GM19452 (cell line): ENCODE results near the gene MAL.

Experiments
- ATAC-seq: cut with Tn5 transposase; IDR thresholded peaks from one replicate; pipeline ENCODE4 v1.9.1; 2021; ENCODE audit not compliant: unreplicated experiment

The MAL gene

DNA sequence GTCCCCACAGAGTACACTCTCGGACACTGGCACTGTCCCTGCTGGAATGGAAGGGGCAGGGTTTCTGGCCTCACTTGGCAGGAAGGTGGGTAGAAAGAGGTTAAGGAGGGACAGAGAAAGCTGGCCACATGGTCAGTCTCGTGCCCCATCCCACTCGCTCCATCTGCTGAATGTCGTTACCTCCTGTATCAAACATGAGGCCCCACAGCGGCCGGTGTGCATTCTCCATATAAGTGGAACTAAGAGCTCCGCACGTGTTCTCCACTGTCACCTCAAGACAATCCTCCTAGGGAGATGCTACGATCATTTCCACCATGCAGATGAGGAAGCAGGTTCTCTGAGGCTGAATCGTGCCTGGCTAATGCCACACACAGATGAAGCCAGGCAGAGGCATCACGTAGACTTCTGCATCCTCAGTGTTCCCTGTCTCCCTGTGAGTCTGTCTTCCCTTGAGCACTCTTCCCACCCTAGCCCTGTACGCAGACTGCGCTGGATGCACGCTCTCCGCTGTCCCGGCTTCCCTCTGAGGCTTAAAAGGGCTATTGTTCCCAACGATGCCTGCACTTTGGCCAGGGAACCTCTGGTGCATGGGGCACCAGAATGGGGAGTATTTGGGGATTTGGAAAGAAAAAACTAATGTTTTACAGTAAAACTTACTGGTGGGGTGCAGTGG lies 35.1 kb downstream of the MAL start:
- no peak for ATAC-seq

DNA sequence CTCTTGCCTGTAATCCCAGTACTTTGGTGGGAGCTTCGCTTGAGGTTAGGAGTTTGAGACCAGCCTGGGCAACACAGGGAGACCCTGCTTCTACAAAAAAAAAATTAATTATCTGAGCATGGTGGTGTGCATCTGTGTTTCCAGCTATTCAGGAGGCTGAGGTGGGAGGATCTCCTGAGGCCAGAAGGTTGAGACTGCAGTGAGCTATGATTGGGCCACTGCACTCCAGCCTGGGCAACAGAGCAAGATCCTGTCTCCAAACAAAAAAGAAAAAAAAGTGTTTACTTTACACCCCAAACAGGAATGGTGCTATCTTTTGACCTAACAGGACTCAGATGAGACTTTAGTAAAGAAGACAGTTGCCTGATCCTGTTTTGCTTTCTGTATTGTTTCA lies 35.6 kb downstream of the MAL start:
- no peak for ATAC-seq

GRCh38 chr2:95061601-95062183 lies 36.2 kb downstream of the MAL start:
- ATAC-seq: no peak

- peak; percentile 20 for ATAC-seq
Observed at GRCh38 chr2:95062242-95063085, 37.0 kb downstream of the MAL start.

DNA sequence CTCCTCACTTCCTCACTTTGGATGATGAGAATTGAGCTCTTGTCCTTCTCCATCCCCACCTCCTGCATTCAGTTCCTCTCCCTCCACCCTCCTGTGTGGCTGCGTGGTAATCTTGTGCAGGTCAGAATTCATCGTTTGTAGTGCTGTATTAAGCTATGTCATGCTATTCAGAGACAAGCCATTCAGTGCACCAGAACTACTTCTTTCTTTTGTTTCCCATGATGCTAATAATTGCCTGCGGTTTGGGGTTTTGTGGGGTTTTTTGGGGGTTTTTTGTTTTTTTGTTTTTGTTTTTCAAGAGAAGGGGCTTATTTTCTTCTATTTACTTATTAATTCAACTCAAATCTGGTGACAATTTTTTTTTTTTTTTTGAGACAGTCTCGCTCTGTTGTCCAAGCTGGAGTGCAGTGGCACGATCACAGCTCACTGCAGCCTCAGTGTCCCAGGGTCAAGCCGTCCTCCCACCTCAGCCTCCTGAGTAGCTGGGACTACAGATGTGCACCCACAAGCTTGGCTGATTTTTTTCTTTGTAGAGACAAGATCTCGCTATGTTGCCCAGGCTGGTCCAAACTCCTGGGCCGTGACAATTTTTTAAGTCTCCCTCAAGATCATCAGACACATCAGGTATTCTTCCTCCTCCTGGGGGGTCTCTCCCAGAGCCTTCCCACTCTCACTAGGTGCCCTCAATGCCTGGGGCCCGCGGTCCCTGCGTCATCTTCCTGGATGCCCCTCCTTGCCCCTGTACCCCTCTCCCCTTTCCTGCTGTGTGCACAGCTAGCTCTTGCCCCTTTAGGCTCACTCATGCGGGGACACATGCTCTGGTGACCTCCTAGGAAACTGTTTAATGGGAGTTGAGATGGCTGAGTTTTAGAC lies 37.8 kb downstream of the MAL start:
- ATAC-seq: peak; percentile 67

GRCh38 chr2:95068256-95068655 lies 42.7 kb downstream of the MAL start:
- no peak for ATAC-seq

GRCh38 chr2:95069465-95069864 lies 44.0 kb downstream of the MAL start:
- no peak for ATAC-seq

GRCh38 chr2:95071856-95072255 lies 46.3 kb downstream of the MAL start:
- ATAC-seq: no peak

DNA sequence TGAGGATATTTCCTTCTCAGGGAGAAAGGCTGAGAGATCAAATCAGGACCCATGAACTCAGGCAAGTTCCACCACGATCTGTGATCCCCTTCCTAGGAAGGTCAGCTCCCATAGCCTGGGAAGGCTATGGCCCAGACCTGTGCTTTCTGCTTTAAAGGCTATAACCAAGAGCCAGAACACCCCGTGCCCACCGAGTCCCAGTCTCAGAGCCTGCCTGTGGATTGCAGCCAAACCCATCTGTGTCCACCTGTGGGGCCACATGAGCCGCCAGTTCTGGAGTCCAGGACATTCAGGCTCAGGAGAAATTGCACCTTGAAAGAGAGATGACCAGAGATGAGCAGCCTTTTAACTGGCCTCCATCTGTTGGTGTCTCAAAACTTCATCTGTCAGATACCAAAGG lies 46.9 kb downstream of the MAL start:
- ATAC-seq: no peak

DNA sequence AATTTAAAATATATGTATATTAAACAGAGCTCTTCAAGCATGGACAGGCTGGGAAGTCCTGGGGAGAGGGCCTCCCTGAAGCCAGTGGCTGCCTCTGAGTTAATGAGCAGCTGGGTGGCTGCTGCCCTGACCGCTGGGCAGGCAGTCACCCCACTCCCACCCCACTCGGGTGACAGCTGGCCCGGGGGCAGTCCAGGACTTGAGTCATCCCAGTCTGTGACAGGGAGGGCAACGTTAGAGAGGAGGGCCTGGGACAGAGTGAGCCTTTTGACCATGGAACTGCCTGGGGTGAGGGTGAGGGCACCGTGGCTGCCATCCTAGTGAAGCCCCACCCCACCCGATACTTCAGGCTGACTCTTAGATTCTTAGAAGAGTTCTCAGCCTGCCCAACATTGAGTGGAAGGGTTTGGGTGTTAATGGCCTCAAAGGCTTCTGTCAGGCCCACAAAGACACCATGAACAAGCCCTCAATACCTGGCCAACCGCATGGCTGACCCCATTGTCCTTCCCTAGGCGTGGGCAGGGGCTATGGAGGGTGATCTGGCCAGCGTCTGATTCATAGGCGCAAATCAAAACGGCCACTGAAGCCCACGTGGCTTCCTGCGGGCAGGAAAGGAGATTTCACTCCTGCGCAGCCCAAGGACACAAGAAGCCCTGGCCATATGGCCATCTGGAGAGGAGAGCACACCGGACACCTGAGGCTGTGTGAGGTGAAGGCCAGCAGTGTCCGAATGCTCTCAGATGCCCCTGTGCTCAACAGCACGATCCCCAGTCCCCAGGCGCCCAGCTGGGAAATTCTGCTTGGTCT lies 48.6 kb downstream of the MAL start:
- ATAC-seq: no peak

GRCh38 chr2:95074663-95075439 lies 49.3 kb downstream of the MAL start:
- ATAC-seq: no peak

DNA sequence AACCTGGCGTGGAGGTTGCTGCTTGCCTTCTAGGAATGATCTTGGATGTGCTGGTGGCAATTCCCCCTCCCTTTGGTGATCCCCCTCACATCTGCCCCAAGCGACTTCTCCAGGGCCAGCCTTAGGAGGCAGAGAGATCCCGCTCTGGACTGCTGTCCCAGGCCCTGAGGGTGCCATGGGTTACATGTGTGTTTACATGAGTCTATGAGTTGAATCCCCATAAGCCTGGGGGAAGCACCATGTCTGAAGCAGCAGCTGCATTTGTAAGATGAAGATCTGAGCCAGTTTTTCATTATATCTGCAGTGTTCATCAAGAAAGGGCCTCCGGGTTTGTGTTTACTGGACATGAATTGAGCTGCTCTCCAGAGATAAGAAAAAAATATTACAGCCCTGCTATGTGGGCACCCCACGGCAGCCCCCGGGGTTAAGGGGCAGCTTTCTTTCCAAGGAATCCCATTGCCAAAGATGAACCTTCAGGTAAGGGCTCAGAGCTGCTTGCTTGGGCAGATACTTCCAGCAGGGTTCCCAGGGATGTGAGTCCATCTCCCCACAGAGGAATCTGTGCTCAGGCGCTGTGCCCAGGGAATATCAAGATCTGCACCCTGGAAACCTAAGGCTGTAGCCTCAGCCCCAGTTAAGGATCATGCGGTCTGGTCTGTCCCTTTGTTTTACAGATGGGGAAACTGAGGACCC lies 50.1 kb downstream of the MAL start:
- ATAC-seq: no peak

DNA sequence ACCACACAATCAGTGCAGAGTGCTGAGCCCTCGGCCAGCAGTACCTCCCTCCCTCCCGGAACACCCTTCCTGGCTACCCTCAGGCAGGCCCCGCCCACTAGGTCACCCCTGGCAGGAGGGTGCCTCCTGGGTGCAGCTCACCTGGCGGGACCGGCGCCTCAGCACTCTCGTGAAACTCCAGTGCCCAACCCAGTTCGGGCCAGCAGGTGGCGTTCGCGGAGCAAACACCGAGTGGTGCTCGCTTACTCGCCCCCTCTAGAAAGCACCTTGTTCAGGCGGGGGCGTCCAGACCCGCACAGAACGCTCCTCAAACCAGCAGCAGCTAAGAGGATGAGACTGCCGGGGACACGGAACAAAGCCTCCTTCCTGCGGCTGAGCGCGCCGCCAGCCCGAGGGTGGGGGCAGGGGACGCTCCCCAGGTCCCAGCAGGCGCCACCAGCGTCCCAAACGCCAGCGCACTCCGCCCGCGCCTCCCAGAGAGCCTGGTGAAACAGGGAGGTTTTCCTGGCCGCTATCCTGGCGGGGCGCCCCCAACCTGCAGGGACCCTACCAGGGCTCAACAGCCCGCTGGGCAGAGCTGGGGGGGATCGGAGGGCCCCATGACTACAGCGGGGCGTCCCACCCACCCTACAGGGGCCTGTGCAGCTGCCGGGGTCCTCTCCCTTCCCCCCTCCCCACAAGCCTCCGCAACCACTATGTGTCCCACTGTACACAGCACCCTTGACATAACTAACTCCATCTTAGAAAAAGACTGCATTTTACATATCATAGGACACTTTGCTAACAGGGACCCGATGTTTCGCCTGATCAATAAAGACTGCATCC lies 51.4 kb downstream of the MAL start:
- peak; percentile 82 for ATAC-seq

GRCh38 chr2:95077530-95077825 lies 52.0 kb downstream of the MAL start:
- ATAC-seq: no peak

DNA sequence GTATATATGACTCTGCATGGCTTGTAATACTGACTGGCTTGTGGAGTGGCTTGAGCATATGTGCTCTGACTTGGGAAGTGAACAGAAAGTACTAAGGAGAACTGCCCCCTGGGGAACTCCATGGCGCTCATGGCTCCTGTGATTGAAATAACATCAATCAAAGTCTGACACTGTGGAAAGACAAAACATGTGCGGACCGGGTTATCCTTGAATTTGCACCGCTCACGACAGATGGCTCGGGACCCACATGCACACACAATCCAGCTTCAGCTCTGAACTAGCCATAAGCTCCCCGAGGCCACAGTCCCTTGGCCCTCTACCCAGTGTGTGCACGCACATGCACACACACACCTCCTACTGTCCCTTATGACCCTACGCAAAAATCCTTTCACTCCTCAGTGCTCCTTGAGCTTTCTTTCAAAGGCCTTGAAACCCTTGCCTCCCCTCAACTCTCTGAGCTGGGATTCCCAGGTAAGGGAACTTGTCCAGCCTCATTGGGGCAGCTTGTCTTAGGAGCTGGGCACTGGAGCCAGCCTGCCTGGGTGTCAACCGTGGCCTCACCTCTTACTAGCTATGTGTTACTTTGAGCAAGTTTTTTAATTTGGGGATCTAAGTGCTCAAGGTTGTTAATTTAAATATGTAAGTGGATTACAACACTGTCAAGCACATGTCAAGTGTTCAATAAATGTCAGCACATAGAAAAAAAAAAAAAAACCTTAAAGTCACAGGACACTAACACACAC lies 52.5 kb downstream of the MAL start:
- ATAC-seq: no peak

GRCh38 chr2:95079199-95079683 lies 53.7 kb downstream of the MAL start:
- no peak for ATAC-seq

- ATAC-seq: no peak
Observed at GRCh38 chr2:95082477-95082876, 57.0 kb downstream of the MAL start.

DNA sequence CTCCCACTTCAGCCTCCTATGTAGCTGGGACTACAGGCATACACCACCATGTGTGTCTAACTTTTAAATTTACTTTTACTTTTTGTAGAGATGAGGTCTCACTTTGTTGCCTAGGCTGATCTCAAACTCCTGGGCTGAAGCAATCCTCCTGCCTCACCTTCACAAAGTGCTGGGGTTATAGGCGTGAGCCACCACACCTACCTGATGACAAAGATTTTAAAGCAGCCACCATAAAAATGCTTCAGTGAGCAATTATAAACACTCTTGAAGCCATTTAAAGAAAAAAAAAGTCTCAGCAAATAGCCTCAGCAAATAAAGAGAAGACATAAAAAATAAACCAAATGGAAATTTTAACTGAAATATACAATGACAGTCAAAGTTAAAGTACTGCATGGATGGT lies 60.5 kb downstream of the MAL start:
- ATAC-seq: no peak
